NCI-H2171 (cell line): ENCODE measurements around the gene HOXC12.
A peak's percentile ranks its signal among the peaks of the same experiment; 100 is the strongest.

Experiments used
- DNase-seq: peaks from one replicate; lab custom pipeline; 2025; lab: John Stamatoyannopoulos, UW

HOXC12 gene

GRCh38 chr12:53996240-53997203 is 41.8 kb downstream of the HOXC12 start:
- no peak for DNase-seq

DNA sequence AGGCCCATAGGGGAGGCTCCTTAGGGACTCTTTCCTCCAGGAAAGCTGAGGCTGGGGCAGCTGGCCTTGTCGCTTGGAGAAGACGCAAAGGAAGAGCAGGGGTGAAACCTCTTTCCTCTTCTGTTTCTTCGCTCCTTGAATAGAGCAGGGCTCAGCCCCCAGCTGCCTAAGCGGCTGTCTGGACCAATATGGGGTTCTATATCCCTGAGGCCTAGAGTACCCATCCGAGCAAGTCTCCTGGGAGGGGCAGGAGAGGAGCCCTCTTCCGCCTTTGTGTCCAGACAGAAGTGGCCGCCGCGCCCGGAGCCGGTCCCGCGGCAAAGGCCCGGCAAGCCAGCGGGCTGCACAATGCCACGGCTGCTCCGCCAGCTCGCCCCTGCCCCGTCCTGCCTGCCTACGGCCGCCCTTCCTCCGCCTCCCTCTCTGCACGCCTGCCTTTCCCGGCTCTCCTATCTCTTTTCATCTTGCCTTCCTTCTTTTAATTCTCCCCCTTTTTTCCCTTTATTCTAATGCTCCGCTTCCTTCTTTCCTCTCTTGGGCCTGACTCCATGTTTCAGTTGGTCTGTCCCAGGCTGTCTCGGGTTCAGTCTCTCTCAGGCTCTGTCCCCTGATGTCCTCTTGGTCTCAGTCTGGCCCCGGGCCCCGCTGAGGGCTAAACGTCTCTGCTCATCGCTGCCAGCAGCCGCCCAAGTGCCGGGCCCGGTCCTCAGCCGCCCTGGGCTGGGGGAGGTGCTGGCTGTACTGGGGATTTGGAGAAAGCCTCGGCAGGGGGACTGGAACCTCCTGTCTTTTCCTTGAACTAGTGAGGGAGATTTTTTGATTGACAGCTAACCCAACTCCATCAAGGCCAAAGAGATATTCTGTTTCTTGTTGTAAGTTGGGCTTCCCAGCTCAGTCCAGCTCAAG is 42.8 kb downstream of the HOXC12 start:
- DNase-seq, result no peak

GRCh38 chr12:53998110-53998899 is 43.6 kb downstream of the HOXC12 start:
- DNase-seq, result no peak

DNA sequence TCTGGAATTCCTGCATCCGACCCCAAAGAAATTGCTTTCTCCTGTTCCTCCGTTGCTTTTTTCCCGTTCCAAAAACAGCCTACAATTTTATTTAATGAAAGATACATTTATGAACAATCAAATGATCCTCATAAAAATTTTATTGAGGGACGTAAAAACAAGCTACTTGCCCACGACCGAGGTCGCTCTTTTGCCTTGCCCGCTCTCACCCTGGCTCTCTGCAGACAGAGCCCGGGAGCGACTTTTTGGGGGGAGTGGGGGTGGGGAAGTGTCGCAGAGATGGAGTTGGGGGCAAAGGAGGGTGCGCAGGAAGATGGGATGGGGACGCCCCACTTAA is 44.2 kb downstream of the HOXC12 start:
- DNase-seq, result no peak

GRCh38 chr12:53999559-54000115 is 44.9 kb downstream of the HOXC12 start:
- DNase-seq, result no peak

GRCh38 chr12:54000116-54001114 is 45.7 kb downstream of the HOXC12 start, which contains the start of gene HOXC9:
TSS of gene HOXC9 (plus strand) at chr12:54000161. CDS start at chr12:54000189, 28 bp downstream.
- no peak for DNase-seq

DNA sequence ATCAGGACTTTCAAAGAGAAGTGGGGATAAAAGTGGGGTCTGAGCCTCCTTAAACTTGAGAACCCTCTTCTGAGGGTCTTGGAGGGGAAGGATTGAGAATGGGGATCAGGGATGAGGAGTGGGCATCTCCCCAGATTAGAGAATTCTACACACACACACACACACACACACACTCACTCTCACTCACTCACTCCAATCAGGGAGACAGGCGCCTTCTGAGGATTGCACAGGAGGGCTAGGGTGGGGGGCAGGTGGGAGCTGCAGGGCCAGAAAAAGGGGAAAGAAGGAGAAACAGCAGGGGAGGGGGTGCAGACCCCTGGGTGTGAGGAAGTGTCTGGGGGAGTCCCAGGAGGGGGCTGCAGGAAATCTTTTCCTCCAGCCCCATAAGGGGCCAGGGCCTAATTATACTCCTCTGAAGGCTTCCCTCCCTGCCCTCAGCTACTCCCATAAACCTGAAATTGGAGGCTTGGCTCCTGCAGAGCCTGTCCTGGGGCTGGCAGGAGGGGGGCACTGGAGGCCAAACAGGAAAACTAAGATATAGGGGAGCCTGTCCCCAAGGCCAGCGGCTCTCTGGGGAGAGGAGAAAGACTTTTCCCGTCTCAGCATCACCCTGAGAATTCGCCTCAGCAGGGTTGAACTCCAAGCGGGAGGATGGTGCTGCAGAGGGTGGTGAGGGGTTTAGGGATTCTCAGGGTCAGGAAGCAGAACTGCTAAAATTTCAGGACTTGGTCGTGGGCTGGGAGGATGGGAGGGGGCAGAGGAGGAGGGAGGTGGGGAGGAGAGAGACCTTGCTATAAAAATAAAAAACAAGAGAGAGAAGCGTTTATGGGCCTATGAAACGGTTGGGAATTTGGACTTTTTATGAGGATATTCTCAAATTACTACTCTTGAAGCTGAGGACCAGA is 46.8 kb downstream of the HOXC12 start:
- no peak for DNase-seq

- DNase-seq, result no peak
Measured at GRCh38 chr12:54002278-54002914, 47.7 kb downstream of the HOXC12 start.

GRCh38 chr12:54002915-54003389 is 48.2 kb downstream of the HOXC12 start:
- DNase-seq, result no peak

DNA sequence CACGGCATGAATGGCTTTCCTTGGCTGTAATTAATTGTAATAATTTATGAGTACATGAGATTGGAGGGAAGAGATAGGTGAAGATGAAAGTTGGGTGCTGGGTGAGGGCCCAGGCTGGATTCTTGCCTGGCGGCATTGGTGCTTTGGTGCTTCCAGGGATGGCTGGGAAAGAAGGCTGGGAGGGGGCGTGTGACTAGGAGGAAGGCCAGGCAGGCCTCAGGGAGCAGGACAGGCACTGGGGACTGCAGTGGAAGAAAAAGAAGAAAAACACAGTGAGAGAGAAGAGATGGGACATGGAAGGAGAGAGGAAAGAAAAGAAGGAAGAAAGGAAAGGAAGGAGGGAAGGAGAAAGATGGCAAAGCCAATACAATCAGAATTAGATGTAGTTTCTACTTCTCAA is 48.9 kb downstream of the HOXC12 start:
- no peak for DNase-seq

- no peak for DNase-seq
Measured at GRCh38 chr12:54004063-54004840, 49.5 kb downstream of the HOXC12 start.

DNA sequence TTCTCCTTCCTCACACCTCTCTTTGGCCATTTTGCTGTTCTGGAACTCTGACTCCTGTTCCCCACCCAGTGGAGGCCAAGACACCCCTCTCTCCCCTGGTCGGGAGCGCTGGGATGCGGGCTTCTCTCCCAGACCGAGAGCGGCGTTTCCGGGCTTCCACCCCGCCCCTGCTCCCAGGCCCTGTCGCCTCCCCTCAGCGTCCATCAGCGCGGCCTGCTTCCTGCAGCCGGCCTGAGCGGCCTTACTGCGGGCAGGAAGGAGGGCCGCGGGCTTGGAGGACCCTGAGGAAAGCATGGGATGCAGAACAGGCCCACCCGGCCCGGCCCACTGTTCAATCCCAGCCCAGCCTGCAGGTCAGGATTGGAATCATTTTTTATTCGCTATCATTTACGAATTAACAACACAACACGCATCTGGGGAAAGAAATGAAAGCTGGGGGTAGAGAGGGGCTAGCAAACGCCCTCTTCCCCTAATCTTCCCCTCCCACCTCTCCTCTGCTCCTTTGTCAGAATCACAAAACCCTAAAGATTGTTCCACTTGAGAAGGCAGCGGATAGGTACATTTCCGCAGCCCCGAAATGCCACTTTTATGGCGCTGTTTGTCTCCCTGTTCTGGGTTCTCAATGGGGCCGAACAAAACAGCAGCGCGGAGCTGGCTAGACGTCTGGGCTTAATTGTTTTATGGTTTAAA is 50.3 kb downstream of the HOXC12 start:
- DNase-seq, result no peak

DNA sequence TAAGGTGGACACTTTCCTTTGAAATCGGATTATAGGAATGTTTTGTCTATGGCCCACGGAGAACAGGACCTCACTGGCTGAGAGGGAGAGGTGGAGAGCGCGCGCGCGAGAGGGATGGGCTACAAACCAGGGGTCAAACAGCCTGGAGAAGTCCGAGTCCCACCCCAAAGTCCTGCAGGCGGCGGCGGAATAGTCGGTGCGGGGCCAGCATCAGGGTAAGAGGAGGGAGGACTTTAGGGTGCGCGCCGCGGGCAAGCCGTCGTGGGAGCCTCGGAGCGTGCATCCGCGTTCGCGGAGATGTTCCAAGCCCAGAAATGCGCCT is 50.8 kb downstream of the HOXC12 start:
- DNase-seq, result no peak

GRCh38 chr12:54005853-54006558 is 51.3 kb downstream of the HOXC12 start:
- peak; percentile 71 for DNase-seq

GRCh38 chr12:54006559-54007220 is 52.0 kb downstream of the HOXC12 start:
- DNase-seq, result no peak
